SU-DHL-6 (cell line): ENCODE data around the gene SEMA3G.

Experiments
- H2AFZ ChIP-seq: fragments of 200-600 bp; sonication (generic); 2 replicates; pipeline ENCODE4 v1.6.1; 2014; ENCODE audit warnings: low read depth, mild to moderate bottlenecking, moderate library complexity, mixed read lengths, antibody characterized with exemption, low read length; ENCODE audit not compliant: severe bottlenecking
- H3F3A ChIP-seq: fragments of 200-600 bp; shearing (Covaris generic); 2 replicates; pipeline ENCODE4 v1.6.0; 2016; ENCODE audit warnings: antibody characterized with exemption, mild to moderate bottlenecking; ENCODE audit not compliant: insufficient read depth
- H3K27ac ChIP-seq: fragments of 200-600 bp; sonication (generic); 2 replicates; pipeline ENCODE4 v1.5.1; 2016; ENCODE audit warnings: low read depth, mild to moderate bottlenecking, low read length, moderate library complexity, mixed read lengths
- H3K27me3 ChIP-seq: fragments of 200-600 bp; sonication (generic), shearing (Covaris generic); 2 replicates; pipeline ENCODE4 v1.6.0; 2014; ENCODE audit warnings: mild to moderate bottlenecking, low read length
- H3K36me3 ChIP-seq: fragments of 200-600 bp; sonication (generic); 2 replicates; pipeline ENCODE4 v1.6.1; 2014; ENCODE audit warnings: mild to moderate bottlenecking, low read length, mixed read lengths
- H3K4me2 ChIP-seq: fragments of 300-600, 200-600 bp; shearing (Covaris generic), sonication (generic); 2 replicates; pipeline ENCODE4 v1.6.0; 2014; ENCODE audit warnings: low read length, low read depth, mild to moderate bottlenecking; ENCODE audit not compliant: poor library complexity, severe bottlenecking
- H3K4me3 ChIP-seq: fragments of 200-600 bp; sonication (generic); 2 replicates; pipeline ENCODE4 v1.5.1; 2014; ENCODE audit warnings: antibody characterized with exemption, low read length, mild to moderate bottlenecking, mixed read lengths; ENCODE audit not compliant: insufficient read depth, poor library complexity, severe bottlenecking
- H3K79me2 ChIP-seq: fragments of 200-600 bp; sonication (generic); 2 replicates; pipeline ENCODE4 v1.6.1; 2014; ENCODE audit warnings: mild to moderate bottlenecking, low read length, moderate library complexity; ENCODE audit not compliant: insufficient read depth
- H3K9ac ChIP-seq: fragments of 200-600 bp; sonication (generic); 2 replicates; pipeline ENCODE4 v1.7.0; 2014; ENCODE audit warnings: mild to moderate bottlenecking, low read length
- H3K9me2 ChIP-seq: fragments of 200-600 bp; sonication (generic); replicated peaks from 2 replicates; pipeline ENCODE4 v1.6.1; 2014; ENCODE audit warnings: low read length; ENCODE audit not compliant: insufficient read depth
- H3K9me3 ChIP-seq: fragments of 200-600 bp; sonication (generic); 2 replicates; pipeline ENCODE4 v1.6.1; 2014; ENCODE audit warnings: low read length, mixed read lengths; ENCODE audit not compliant: insufficient read depth
- H4K20me1 ChIP-seq: fragments of 200-600 bp; sonication (generic); 2 replicates; pipeline ENCODE4 v1.6.1; 2014; ENCODE audit warnings: low read depth, mild to moderate bottlenecking, antibody characterized with exemption, low read length, moderate library complexity, mixed read lengths
- CTCF ChIP-seq: fragments of 200-600 bp; sonication (generic); IDR thresholded peaks from one replicate; pipeline ENCODE4 v1.5.1; 2017; ENCODE audit warnings: antibody characterized with exemption, mild to moderate bottlenecking, low read length, moderate library complexity; ENCODE audit not compliant: insufficient read depth, poor library complexity, severe bottlenecking
- EZH2phosphoT487 ChIP-seq: fragments of 200-600 bp; sonication (generic), shearing (Covaris generic); conservative IDR thresholded peaks from 2 replicates; pipeline ENCODE4 v1.6.1; 2018; ENCODE audit warnings: mild to moderate bottlenecking, antibody characterized with exemption, low read length, moderate library complexity, mixed read lengths

The SEMA3G gene

DNA sequence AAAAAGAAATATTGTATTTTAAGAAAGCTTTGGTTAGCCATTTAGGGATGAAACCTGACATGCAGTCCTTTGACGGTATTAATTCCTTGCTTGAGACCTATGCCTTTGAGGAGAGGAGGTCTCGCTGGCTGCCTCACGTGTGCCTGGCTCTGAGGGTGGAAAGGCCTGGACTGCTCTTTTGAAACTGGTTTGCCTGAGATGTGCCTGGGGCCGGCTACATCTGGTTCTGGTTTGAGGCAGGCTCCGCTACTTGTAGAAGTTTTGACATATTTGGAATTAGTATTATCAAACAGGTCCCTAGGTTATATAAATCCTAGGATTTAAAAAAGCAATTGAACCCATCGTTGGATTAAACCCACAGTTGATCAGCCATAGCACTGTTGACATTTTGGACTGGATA lies 17.0 kb upstream of the SEMA3G start:
- H3K9ac ChIP-seq = no peak overlapping the region
- no peaks in the 10 kb centered on the region for H4K20me1 ChIP-seq
- H3K4me3 ChIP-seq = no peak overlapping the region
- H3K9me3 ChIP-seq = no peaks in the 10 kb centered on the region
- peaks cover 4% of the 10 kb centered on the region for H3K79me2 ChIP-seq
- no peaks in the 10 kb centered on the region for H3K27me3 ChIP-seq
- no peak overlapping the region for H3K4me2 ChIP-seq
- H3K27ac ChIP-seq = no peak overlapping the region
- no peak overlapping the region for H2AFZ ChIP-seq
- H3F3A ChIP-seq = peaks cover 5% of the 10 kb centered on the region; the same call in 1 of the 2 replicates
- no peaks in the 10 kb centered on the region for H3K9me2 ChIP-seq
- no peak for TF ChIP-seq CTCF
- peaks cover 3% of the 10 kb centered on the region; the same call in 1 of the 2 replicates for H3K36me3 ChIP-seq

- H2AFZ ChIP-seq = no peak overlapping the region
- no peak for TF ChIP-seq EZH2phosphoT487
- H3K79me2 ChIP-seq = peaks cover 14% of the 10 kb centered on the region
- H3F3A ChIP-seq = peaks cover 10% of the 10 kb centered on the region; the same call in 1 of the 2 replicates
- no peaks in the 10 kb centered on the region for H4K20me1 ChIP-seq
- H3K27me3 ChIP-seq = no peaks in the 10 kb centered on the region
- no peaks in the 10 kb centered on the region for H3K9me2 ChIP-seq
- no peak overlapping the region for H3K27ac ChIP-seq
- H3K4me2 ChIP-seq = no peak overlapping the region
- H3K9me3 ChIP-seq = no peaks in the 10 kb centered on the region
- H3K9ac ChIP-seq = no peak overlapping the region
- H3K4me3 ChIP-seq = no peak overlapping the region
- H3K36me3 ChIP-seq = peaks cover 3% of the 10 kb centered on the region; the same call in 1 of the 2 replicates
Observed at GRCh38 chr3:52458770-52459545, 14.1 kb upstream of the SEMA3G start.

DNA sequence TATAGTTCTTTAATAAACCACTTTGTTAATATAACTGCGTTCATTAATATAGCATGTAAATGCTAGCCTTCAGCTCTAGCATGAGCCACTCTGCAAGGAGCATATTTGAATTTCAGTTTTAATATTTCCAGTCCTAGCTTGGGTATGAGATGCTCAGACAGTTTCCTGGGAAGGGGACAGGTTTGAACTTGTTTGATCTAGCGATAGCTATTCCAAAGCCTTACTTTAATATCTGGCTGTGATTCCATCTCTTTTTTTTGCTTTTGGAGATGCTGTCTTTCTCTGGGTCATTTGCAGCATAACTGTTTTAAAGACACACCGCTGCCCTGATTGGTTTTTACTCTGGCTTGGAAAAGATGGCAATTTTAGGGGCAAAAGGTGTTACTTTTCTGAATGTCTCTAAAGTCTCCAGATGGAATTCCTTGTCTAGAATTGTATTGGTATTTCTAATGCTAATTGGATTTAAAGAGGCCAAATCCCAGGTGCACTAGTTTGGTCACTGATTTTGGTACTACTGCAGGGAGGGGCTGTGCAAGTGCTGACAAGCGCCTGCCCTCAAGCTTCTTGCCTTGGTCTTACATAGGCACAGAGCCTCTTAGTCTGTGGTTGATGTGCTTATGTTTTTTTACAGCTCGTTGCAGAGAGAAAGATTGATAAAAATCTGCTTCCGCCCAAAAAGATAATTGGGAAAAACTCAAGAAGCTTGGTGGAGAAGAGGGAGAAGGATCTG lies 13.3 kb upstream of the SEMA3G start:
- H2AFZ ChIP-seq = no peak overlapping the region
- H4K20me1 ChIP-seq = no peaks in the 10 kb centered on the region
- peaks cover 3% of the 10 kb centered on the region; the same call in 1 of the 2 replicates for H3K36me3 ChIP-seq
- H3K79me2 ChIP-seq = peaks cover 14% of the 10 kb centered on the region
- no peak for TF ChIP-seq CTCF
- no peak for TF ChIP-seq EZH2phosphoT487
- no peaks in the 10 kb centered on the region for H3K27me3 ChIP-seq
- no peak overlapping the region for H3K9ac ChIP-seq
- H3K9me3 ChIP-seq = no peaks in the 10 kb centered on the region
- no peaks in the 10 kb centered on the region for H3K9me2 ChIP-seq
- H3F3A ChIP-seq = peaks cover 10% of the 10 kb centered on the region; the same call in 1 of the 2 replicates
- H3K27ac ChIP-seq = no peak overlapping the region
- no peak overlapping the region for H3K4me2 ChIP-seq
- H3K4me3 ChIP-seq = no peak overlapping the region
